PFSK-1 (cell line): ENCODE results near the gene HDDC3.

Experiments
- FOXP2 ChIP-seq: optimal IDR thresholded peaks from 2 replicates; pipeline ENCODE3; 2011; ENCODE audit warnings: borderline replicate concordance, control low read depth, inconsistent platforms; ENCODE audit not compliant: insufficient read depth; ENCODE audit errors: extremely low read length, extremely low read depth
- POLR2AphosphoS5 ChIP-seq: IDR thresholded peaks from 2 replicates; pipeline ENCODE4 v1.6.1; 2012; ENCODE audit warnings: low read depth, mild to moderate bottlenecking, control low read depth, low read length, moderate library complexity
- SIN3A ChIP-seq: IDR thresholded peaks from 2 replicates; pipeline ENCODE4 v1.6.1; 2012; ENCODE audit warnings: mild to moderate bottlenecking, low read length, moderate library complexity, borderline replicate concordance; ENCODE audit not compliant: insufficient read depth
- TAF1 ChIP-seq: IDR thresholded peaks from 2 replicates; pipeline ENCODE4 v1.6.1; 2012; ENCODE audit warnings: low read length, control low read depth, borderline replicate concordance; ENCODE audit not compliant: insufficient read depth
- TF ChIP-seq, protein P1 (sequence below), 2 experiments: IDR thresholded peaks; 2 replicates each; pipeline versions ENCODE4 v1.6.1 to v1.8.0; 2011 to 2012; ENCODE audit warnings: low read depth in 2 of 2, low read length in 2 of 2, control low read depth in 1 of 2, inconsistent platforms in 1 of 2, mild to moderate bottlenecking in 1 of 2, moderate library complexity in 1 of 2; ENCODE audit not compliant: insufficient read depth in 1 of 2

The HDDC3 gene

DNA sequence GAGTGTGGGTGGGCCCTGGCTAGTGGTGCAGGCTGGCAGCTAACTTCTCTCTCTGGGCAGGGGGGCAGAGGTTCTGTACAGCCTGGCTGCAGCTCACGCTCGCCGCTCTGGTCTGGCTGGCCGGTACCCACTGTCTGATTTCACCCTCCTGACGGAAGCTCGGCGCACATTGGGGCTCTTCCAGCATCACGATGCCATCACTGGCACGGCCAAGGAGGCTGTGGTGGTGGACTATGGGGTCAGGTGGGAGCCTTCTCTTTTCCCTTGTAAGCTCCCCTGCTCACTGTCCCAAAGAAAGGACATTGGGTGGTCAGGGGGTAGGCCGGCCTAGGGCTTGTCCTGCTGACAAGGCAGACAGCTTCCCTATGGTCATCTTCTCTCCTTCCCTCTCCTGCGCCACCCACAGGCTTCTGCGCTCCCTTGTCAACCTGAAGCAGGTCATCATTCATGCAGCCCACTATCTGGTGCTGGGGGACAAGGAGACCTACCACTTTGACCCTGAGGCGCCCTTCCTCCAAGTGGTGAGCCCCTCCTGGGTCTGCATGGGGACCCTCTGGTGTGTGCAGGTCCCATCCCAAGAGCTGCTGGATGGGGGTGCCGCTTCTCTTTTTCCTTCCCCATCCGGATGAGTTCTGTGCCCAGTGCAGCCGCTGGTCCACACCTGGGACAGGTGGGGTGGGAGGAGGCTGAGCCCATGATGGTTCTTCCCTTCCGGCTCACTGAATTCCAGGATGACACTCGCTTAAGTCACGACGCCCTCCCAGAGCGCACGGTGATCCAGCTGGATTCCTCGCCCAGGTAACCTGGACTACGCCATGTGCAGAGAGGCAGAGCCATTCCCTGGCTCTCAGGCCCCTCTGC, 21.7 kb downstream of the HDDC3 start:
- TF ChIP-seq, protein P1, sequence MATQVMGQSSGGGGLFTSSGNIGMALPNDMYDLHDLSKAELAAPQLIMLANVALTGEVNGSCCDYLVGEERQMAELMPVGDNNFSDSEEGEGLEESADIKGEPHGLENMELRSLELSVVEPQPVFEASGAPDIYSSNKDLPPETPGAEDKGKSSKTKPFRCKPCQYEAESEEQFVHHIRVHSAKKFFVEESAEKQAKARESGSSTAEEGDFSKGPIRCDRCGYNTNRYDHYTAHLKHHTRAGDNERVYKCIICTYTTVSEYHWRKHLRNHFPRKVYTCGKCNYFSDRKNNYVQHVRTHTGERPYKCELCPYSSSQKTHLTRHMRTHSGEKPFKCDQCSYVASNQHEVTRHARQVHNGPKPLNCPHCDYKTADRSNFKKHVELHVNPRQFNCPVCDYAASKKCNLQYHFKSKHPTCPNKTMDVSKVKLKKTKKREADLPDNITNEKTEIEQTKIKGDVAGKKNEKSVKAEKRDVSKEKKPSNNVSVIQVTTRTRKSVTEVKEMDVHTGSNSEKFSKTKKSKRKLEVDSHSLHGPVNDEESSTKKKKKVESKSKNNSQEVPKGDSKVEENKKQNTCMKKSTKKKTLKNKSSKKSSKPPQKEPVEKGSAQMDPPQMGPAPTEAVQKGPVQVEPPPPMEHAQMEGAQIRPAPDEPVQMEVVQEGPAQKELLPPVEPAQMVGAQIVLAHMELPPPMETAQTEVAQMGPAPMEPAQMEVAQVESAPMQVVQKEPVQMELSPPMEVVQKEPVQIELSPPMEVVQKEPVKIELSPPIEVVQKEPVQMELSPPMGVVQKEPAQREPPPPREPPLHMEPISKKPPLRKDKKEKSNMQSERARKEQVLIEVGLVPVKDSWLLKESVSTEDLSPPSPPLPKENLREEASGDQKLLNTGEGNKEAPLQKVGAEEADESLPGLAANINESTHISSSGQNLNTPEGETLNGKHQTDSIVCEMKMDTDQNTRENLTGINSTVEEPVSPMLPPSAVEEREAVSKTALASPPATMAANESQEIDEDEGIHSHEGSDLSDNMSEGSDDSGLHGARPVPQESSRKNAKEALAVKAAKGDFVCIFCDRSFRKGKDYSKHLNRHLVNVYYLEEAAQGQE (IDR thresholded peaks at IDR 0.05; ENCODE audit: insufficient read depth in 1 of 2, low read depth in 2 of 2, low read length in 2 of 2) = no peak
- TF ChIP-seq TAF1 (no peak), SIN3A (no peak), FOXP2 (no peak), POLR2AphosphoS5 (no peak)

DNA sequence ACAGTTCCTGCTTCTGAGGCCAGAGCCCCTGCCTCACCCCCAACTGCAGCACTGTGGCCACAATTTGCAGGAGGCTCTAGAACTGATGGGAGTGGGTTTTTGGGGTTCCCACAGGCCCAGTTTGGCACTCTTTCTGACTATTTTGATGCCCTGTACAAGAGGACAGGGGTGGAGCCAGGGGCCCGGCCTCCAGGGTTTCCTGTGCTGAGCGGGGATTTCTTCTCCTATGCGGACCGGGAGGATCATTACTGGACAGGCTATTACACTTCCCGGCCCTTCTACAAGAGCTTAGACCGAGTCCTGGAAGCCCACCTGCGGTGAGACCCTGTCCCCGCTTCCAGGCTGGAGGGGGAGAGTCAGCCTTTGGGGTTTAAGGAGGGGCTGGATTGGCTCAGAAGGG, 22.4 kb downstream of the HDDC3 start:
- TF ChIP-seq SIN3A (no peak), TAF1 (no peak), FOXP2 (no peak), POLR2AphosphoS5 (no peak)
- TF ChIP-seq, protein P1 (IDR thresholded peaks at IDR 0.05; ENCODE audit: insufficient read depth in 1 of 2, low read depth in 2 of 2, low read length in 2 of 2) = no peak

DNA sequence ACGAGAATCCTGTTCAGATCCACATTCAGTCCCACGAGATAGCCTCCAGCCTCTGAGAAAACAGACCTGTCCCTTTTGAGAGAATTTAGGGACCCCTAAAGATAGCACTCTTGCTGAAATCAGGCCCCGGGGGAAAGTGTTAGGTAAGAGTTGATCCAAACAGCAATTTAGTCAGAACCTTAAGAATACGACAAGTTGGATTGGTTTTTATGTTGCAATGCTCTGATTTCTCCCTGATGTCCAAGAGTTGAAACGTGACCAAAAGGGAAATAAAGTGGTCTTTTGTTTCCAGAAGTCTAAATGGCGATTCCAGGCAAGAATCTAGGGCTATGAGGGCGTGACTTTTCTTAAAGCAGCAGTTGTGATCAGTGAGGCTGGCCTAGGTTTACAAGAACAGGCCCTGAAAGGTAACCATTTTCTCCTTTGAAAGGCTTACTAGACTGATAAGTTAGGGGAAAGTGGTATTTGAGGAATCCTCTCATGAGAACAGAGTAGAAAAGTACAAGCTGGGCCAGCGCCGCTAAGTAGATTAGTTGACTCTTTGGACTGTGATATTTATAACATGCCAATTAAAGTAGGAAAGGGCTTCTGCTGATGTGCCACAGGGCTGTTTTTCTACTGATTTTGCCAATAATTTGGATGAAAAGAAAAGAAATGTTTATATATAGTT, 24.4 kb downstream of the HDDC3 start:
- TF ChIP-seq SIN3A = no peak
- TF ChIP-seq, protein P1 (IDR thresholded peaks at IDR 0.05; ENCODE audit: insufficient read depth in 1 of 2, low read depth in 2 of 2, low read length in 2 of 2) = no peak
- TF ChIP-seq POLR2AphosphoS5 = no peak
- no peak for TF ChIP-seq TAF1
- no peak for TF ChIP-seq FOXP2

DNA sequence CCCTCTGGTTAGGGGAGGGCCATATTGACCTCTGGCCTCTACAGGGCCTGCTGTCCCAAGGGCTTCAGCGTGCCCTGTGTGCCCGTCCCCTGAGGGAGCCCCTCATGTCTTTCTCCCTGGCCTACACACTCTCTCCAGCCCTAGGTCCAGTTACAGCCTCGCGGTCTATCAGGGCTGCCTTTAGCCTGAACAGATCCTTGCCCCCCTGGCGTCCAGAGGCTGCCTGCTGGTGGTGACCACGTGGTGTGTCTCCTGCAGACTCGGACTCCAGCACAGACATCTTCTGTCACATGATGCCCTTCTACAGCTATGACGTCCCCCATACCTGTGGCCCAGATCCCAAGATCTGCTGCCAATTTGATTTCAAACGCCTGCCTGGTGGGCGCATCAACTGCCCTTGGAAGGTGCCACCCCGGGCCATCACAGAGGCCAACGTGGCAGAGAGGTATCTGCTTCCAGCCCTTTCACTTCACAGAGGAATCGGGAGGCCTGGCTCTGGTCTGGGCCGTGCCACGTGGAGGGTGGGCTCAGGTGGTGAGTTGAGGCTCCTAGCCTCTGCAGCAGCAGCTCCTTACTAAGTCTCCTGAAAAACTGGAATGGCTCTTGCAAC, 25.2 kb downstream of the HDDC3 start:
- TF ChIP-seq, protein P1 (IDR thresholded peaks at IDR 0.05; ENCODE audit: insufficient read depth in 1 of 2, low read depth in 2 of 2, low read length in 2 of 2) = no peak
- no peak for TF ChIP-seq SIN3A
- TF ChIP-seq POLR2AphosphoS5 = no peak
- TF ChIP-seq FOXP2 = no peak
- no peak for TF ChIP-seq TAF1
